Prostate gland (tissue), 2 donors: ENCODE measurements around the gene APOC1.

Experiments
- CTCF ChIP-seq, 4 experiments: fragments of 200-600 bp in 2 of 4; fragments of 450-650 bp in 2 of 4; sonication (generic) in 2 of 4; IDR thresholded peaks; 1 replicate in 3 of 4; 2 replicates in 1 of 4; pipeline ENCODE4 v1.5.1; 2016 to 2019; ENCODE audit warnings: antibody characterized with exemption in 4 of 4, mild to moderate bottlenecking in 2 of 4, moderate library complexity in 2 of 4
- POLR2A ChIP-seq: fragments of 450-650 bp; IDR thresholded peaks from one replicate; pipeline ENCODE4 v1.6.1; 2016; ENCODE audit warnings: antibody characterized with exemption, mild to moderate bottlenecking
- POLR2AphosphoS5 ChIP-seq: sonication (generic); formaldehyde crosslinking; IDR thresholded peaks from one replicate; pipeline ENCODE4 v1.6.1; 2017; ENCODE audit warnings: antibody characterized with exemption

DNA sequence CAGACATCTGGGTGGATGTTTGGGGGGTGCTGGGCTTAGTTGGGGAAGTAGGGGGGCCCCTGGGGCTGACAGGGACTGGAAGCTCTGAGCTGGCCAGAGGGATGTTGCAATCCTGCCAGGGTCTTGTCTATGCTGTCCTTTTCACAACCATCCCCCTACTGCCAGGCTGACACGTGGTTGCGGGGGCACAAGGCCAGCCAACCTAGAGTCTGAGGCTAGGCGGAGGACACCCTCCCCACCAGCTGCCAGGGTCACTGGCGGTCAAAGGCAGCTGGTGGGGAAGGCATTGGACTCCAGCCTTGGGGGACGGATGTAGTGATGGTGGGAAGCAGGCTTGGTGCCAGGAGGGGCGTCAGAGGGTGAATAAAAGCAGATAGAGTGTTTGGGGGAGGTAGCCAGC, 1.6 kb upstream of the APOC1 start:
- TF ChIP-seq CTCF (IDR thresholded peaks at IDR 0.05) (no peak), POLR2AphosphoS5 (no peak), POLR2A (no peak)
